HG02870 (cell line): ENCODE results near the gene RGL1.

Experiments used
- ATAC-seq: cut with Tn5 transposase; IDR thresholded peaks from one replicate; pipeline ENCODE4 v1.9.1; 2021; ENCODE audit warnings: mild to moderate bottlenecking, moderate library complexity; ENCODE audit not compliant: unreplicated experiment

Gene RGL1

GRCh38 chr1:183911285-183911684, 106.4 kb downstream of the RGL1 start:
- ATAC-seq, result peak; percentile 62

- ATAC-seq, result peak; percentile 49
Measured at GRCh38 chr1:183912265-183912886, 107.5 kb downstream of the RGL1 start.

DNA sequence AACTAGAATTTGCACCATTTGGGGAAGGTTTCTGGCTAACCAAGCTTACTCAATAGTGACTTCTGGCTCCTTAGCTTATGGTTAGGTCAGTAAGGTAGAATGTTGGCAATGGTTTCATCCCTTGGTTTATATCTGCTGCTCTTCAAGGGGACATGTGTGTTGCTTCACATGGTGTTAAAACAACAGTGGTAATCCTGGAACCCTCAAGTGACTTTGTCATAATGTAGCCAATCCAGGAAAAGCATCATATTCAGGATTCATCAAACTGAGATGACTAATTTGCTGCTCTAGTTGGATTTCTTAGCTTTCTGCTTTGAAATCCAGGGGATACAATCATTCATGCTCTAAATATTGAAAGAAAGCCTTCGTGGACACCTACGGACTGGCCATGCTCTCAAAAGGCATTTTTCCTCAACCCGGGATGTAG, 108.7 kb downstream of the RGL1 start:
- ATAC-seq, result no peak

DNA sequence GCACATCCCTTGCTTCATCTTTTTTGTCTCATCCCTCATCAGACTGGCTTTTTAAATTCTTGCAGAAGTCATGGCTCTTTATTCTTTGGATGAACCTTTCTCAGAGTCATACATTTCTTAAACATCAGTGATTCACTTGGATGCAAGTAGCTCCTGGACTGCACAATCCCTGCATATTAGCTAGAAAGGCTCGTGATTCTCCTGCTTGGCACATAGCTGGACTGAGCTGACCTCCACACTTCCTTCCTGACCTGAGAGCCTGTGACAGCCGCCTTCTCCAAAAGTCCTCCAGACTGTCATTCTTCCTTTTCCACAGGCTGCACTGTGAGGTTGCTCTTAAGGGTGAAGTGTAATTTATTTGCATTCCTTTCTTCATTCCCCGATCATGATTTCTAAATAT, 109.4 kb downstream of the RGL1 start:
- no peak for ATAC-seq

DNA sequence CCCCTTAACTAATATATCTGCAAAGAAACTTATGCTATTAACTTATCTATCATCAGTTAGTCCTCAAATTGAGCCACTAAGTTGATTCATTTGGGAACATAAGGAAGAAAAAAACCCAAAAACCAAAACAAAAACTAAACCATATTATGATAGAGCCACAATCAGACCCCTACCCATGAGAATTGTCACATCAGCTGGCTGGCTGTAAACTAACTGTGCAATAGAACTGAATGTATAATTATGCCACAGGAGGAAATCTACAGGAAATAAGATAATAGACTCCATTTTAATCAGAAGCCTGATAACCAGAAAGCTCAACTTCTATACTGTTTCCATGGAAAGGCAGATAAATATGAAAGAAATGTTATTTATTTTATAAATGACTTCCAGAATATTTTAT, 110.0 kb downstream of the RGL1 start:
- no peak for ATAC-seq

GRCh38 chr1:183915625-183916510, 110.9 kb downstream of the RGL1 start:
- ATAC-seq, result peak; percentile 37

GRCh38 chr1:183916574-183916973, 111.7 kb downstream of the RGL1 start:
- ATAC-seq, result no peak

DNA sequence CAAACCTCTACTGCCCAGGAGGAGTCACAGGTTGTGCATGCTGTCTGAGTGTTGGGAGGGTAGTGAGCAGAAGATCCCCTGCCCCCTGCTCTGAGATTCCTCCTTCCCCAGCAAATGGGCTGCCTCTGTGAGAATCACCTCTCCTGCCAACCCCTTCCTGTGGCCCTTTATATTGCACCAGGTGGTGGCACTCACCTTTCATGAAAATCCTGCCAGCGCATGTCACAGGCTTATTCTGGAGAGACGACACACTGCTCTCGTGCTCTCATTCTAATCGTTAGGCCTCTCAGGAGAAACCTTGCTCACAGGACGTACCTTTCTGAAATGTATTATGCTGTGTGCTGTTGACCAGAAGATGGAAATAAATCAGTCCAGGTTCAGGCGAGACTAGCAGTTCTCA, 113.7 kb downstream of the RGL1 start:
- no peak for ATAC-seq

DNA sequence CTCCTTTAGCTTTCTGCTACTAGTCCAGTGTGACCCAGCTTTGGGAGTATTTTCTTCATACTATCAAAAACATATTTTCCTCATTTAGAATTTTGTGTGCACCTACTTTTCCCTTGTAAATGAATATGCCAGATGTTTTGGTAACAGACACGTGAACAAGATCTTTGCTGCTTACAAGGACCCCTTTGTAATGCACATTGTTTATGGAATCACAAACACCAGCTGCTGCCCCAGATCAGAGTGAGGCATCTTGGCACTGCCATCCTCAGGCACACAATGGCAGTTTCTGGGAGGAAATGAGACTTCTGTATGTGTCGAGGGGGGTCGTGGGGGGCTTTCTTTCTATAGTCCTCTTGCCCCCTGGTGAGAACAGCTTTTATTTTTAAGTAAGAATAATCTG, 115.7 kb downstream of the RGL1 start:
- no peak for ATAC-seq

DNA sequence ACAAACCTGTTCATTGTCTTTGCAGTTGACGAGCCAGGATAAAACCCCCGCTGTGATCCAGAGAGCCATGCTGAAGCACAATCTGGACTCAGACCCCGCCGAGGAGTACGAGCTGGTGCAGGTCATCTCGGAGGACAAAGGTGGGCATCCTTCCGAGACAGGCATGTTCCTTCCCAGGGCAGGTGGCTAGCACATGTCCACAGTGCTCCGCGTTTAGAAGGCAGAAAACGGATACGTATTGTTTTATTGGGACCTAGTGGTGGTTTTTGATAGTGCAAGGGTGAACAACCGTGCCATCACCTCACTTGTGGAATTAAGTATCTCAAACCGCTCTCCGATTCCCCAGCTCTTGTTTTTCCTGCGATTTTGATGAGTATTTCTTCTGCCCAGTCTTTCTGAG, 117.3 kb downstream of the RGL1 start:
- ATAC-seq, result no peak

- no peak for ATAC-seq
Measured at GRCh38 chr1:183925947-183926346, 121.0 kb downstream of the RGL1 start.

DNA sequence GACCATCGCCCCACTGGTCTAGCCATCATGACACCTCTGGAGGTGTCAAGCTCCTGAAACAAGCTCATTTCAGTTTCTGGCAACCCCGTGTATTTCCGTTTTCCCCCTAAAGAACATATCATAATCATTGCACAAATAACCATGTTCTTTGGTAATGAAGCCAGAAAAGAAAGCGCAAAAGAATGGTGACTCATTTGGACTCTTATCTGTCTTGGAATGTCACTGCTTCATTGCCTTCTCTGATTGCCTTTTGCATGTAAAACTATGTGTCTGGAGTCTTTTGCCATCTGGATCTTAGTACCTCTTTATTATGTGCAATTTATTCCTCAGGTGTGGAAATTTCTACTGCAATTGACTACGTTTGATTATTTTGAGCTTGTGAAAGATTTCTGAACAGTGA, 122.1 kb downstream of the RGL1 start:
- ATAC-seq, result no peak

GRCh38 chr1:183931646-183932271, 126.8 kb downstream of the RGL1 start:
- no peak for ATAC-seq

- ATAC-seq, result no peak
Measured at GRCh38 chr1:183932412-183932811, 127.5 kb downstream of the RGL1 start.

- ATAC-seq, result no peak
Measured at GRCh38 chr1:183933528-183934179, 128.7 kb downstream of the RGL1 start.

DNA sequence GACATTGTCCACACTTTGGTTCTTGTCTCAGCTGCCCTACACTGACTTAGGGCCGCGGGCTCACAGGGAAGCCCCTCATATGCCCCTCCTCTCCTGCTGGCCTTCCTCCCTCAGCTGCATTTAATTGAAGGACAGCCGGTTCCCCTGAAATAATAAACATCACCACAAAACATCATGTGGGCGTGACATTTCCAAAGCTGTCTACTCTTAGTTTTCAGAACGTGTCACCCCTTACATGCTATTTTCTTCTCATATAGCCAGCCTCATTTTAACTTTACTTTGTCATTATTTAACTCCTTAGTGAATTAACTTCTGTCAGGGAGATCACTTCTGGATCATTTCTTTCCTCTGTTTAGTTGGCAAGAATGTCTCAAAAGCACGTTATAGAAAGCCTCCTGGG, 129.4 kb downstream of the RGL1 start:
- no peak for ATAC-seq

- no peak for ATAC-seq
Measured at GRCh38 chr1:183936009-183936408, 131.1 kb downstream of the RGL1 start.

- ATAC-seq, result no peak
Measured at GRCh38 chr1:183936791-183937190, 131.9 kb downstream of the RGL1 start.

GRCh38 chr1:183937611-183938010, 132.7 kb downstream of the RGL1 start:
- ATAC-seq, result no peak

- no peak for ATAC-seq
Measured at GRCh38 chr1:183941001-183941400, 136.1 kb downstream of the RGL1 start.

DNA sequence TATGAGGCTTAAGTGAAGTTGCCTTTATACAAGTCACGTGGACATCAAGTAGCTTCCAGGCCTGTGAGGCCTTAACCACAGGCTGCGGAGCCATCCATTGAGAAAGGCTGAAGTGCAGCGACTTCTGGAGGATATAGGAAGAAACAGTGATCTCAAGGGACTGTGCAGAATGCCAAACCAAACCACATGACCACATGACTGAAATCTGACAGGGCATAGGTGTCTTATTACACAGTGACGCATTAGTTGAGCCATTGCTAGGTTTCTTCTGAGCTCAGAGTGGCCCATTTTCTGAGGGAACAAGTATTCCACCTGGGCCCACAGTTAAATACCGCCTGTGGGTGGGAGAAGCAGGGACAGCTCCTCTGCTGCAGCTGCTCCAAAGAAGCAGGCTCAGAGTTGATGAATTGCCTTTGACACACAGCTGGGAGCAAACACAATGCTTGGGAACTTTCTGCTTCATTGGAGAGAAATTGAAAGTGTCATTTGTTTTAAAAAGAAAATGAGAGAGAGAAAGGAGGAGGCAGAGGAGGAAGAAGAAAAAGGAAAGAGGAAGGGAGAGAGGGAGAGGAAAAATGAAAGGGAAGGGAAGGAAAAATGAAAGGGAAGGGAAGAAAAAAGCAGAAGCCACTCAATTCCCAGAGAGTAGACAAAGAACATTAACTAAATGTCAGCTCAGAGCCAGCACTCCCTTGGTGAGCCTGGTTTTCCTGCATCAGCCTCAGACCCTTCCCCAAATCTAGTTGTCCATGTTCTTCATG, 138.2 kb downstream of the RGL1 start:
- no peak for ATAC-seq
